GM18858 (cell line): Measurements from ENCODE around the gene BCS1L.
"Not testable (repeated sequence)": the region's sequence is repeated elsewhere in the genome, so short reads cannot be mapped to it uniquely, and the experiment has no call there.

ENCODE experiments used
- ATAC-seq: cut with Tn5 transposase; IDR thresholded peaks from one replicate; pipeline ENCODE4 v1.9.1; 2021; ENCODE audit not compliant: unreplicated experiment

The BCS1L gene

GRCh38 chr2:218659988-218660358 is 490 bp downstream of the BCS1L start:
- ATAC-seq, result no peak

GRCh38 chr2:218662377-218662776 is 2.9 kb downstream of the BCS1L start:
- no peak for ATAC-seq

- no peak for ATAC-seq
Measured at GRCh38 chr2:218662827-218663226, 3.3 kb downstream of the BCS1L start.

GRCh38 chr2:218663901-218664300 is 4.4 kb downstream of the BCS1L start:
- ATAC-seq, result no peak

GRCh38 chr2:218664653-218665052 is 5.2 kb downstream of the BCS1L start:
- ATAC-seq, result no peak

GRCh38 chr2:218671097-218671653 is 11.7 kb downstream of the BCS1L start:
- no peak for ATAC-seq

- peak; percentile 93 for ATAC-seq
Measured at GRCh38 chr2:218671654-218672566, 12.4 kb downstream of the BCS1L start, which contains the start of the genes RNF25 and STK36. RNF25 (minus strand) TSS chr2:218672002; CDS start chr2:218671970, 32 bp downstream. STK36 (plus strand) TSS chr2:218672086; CDS start chr2:218672830, 744 bp downstream.

- no peak for ATAC-seq
Measured at GRCh38 chr2:218679119-218679518, 19.6 kb downstream of the BCS1L start.

GRCh38 chr2:218680061-218680460 is 20.6 kb downstream of the BCS1L start:
- no peak for ATAC-seq

- ATAC-seq, result not testable (repeated sequence)
Measured at GRCh38 chr2:218687400-218688060, 28.0 kb downstream of the BCS1L start.

GRCh38 chr2:218691234-218691633 is 31.8 kb downstream of the BCS1L start:
- ATAC-seq, result no peak

GRCh38 chr2:218694405-218695145 is 35.1 kb downstream of the BCS1L start:
- no peak for ATAC-seq

- ATAC-seq, result no peak
Measured at GRCh38 chr2:218698885-218699284, 39.4 kb downstream of the BCS1L start.

- no peak for ATAC-seq
Measured at GRCh38 chr2:218701806-218702205, 42.3 kb downstream of the BCS1L start.

- no peak for ATAC-seq
Measured at GRCh38 chr2:218703341-218703740, 43.9 kb downstream of the BCS1L start.

- ATAC-seq, result peak; percentile 47
Measured at GRCh38 chr2:218708086-218708485, 48.6 kb downstream of the BCS1L start.

- no peak for ATAC-seq
Measured at GRCh38 chr2:218709908-218710307, 50.4 kb downstream of the BCS1L start.

GRCh38 chr2:218710334-218710686 is 50.8 kb downstream of the BCS1L start:
- no peak for ATAC-seq

GRCh38 chr2:218710687-218711549 is 51.4 kb downstream of the BCS1L start, which contains the start of gene TTLL4:
TTLL4 (plus strand) TSS chr2:218710835; CDS start chr2:218737677, 26,842 bp downstream.
- ATAC-seq, result peak; percentile 62

- no peak for ATAC-seq
Measured at GRCh38 chr2:218711550-218711929, 52.1 kb downstream of the BCS1L start.
